Smooth muscle cell (in vitro differentiated cells): ENCODE data around the gene UBE2QL1. TPM values are rescaled to one million over a fixed set of nuclear protein-coding genes. Genes with fewer than 3 reads are reported as not detected.

ENCODE experiments used
- DNase-seq: peaks from one replicate; lab custom pipeline; 2025; ENCODE audit not compliant: unreplicated experiment; lab: John Stamatoyannopoulos, UW
- H2AFZ ChIP-seq: fragments of 200-600 bp; sonication (generic); 2 replicates; pipeline ENCODE4 v1.6.0; 2016; ENCODE audit warnings: antibody characterized with exemption, low read depth, mild to moderate bottlenecking
- H3F3A ChIP-seq: fragments of 200-600 bp; sonication (generic); 2 replicates; pipeline ENCODE4 v1.6.0; 2017; ENCODE audit warnings: antibody characterized with exemption, low read depth
- H3K27ac ChIP-seq: fragments of 200-600 bp; sonication (generic); 2 replicates; pipeline ENCODE4 v1.5.1; 2016; ENCODE audit warnings: low read depth, mild to moderate bottlenecking
- H3K27me3 ChIP-seq: fragments of 200-600 bp; sonication (generic); 2 replicates; pipeline ENCODE4 v1.6.1; 2016; ENCODE audit warnings: low read depth, mild to moderate bottlenecking
- H3K36me3 ChIP-seq: fragments of 200-600 bp; sonication (generic); 2 replicates; pipeline ENCODE4 v1.5.1; 2016; ENCODE audit warnings: low read depth
- H3K4me1 ChIP-seq: fragments of 200-600 bp; sonication (generic); 2 replicates; pipeline ENCODE4 v1.5.1; 2016; ENCODE audit warnings: low read depth
- H3K4me2 ChIP-seq: fragments of 200-600 bp; sonication (generic); 2 replicates; pipeline ENCODE4 v1.6.0; 2016; ENCODE audit warnings: mild to moderate bottlenecking
- H3K4me3 ChIP-seq: fragments of 200-600 bp; sonication (generic); 2 replicates; pipeline ENCODE4 v1.5.1; 2016; ENCODE audit warnings: mild to moderate bottlenecking
- H3K79me2 ChIP-seq: fragments of 200-600 bp; sonication (generic); 2 replicates; pipeline ENCODE4 v1.6.0; 2016; ENCODE audit warnings: low read depth, mild to moderate bottlenecking
- H3K9ac ChIP-seq: fragments of 200-600 bp; sonication (generic); 2 replicates; pipeline ENCODE4 v1.6.0; 2016; ENCODE audit warnings: low read depth
- H3K9me3 ChIP-seq: fragments of 200-600 bp; sonication (generic); replicated peaks from 2 replicates; pipeline ENCODE4 v1.5.1; 2016; ENCODE audit warnings: low read depth
- H4K20me1 ChIP-seq: fragments of 200-600 bp; sonication (generic); 2 replicates; pipeline ENCODE4 v1.6.0; 2016; ENCODE audit warnings: low read depth
- CTCF ChIP-seq: fragments of 200-600 bp; sonication (generic); IDR thresholded peaks from 2 replicates; pipeline ENCODE4 v1.5.1; 2017; ENCODE audit warnings: borderline replicate concordance, mild to moderate bottlenecking, antibody characterized with exemption; ENCODE audit not compliant: insufficient read depth, poor library complexity, severe bottlenecking
- WGBS: methylation state at CpG from one replicate; pipeline ENCODE4 v1.1.7; 2016; ENCODE audit warnings: low lambda C conversion rate; 5-methylcytosine and 5-hydroxymethylcytosine counted together
- polyA plus RNA-seq: library from polyadenylated mRNA; unstranded; fragments of >200 nt; fragmentation: Nextera tagmentation; extraction: Ambion mirVana; gene quantifications from 2 replicates; pipeline ENCODE4 v1.2.1, GENCODE V29; 2016
- total RNA-seq: library from RNA; depleted of rRNA; stranded (reverse); fragments of >200 nt; gene quantifications from 2 replicates; pipeline ENCODE4 v1.2.3, GENCODE V29; 2014

UBE2QL1 gene
- total and polyA plus RNA-seq, 2 experiments from 2014 or later: 1.2 to 1.3 TPM

- Histone ChIP-seq H3K79me2 (no peaks in the 10 kb centered on the region), H3K4me1 (no peaks in the 10 kb centered on the region), H3K27me3 (peaks cover 37% of the 10 kb centered on the region), H4K20me1 (peaks cover 6% of the 10 kb centered on the region), H3F3A (no peaks in the 10 kb centered on the region), H3K4me2 (no peak overlapping the region), H3K9ac (no peak overlapping the region), H3K36me3 (no peaks in the 10 kb centered on the region), H2AFZ (no peak overlapping the region), H3K27ac (no peak overlapping the region), H3K4me3 (no peak overlapping the region), H3K9me3 (no peaks in the 10 kb centered on the region)
- WGBS: 64% methylated on average over 3 of the region's 3 CpGs
- no peak for DNase-seq
- no peak for TF ChIP-seq CTCF
These were observed 38.4 kb downstream of the UBE2QL1 start for GRCh38 chr5:6487081-6487480.

GRCh38 chr5:6488021-6488420 is 39.4 kb downstream of the UBE2QL1 start:
- Histone ChIP-seq H3K9me3 (no peaks in the 10 kb centered on the region), H3K27ac (no peak overlapping the region), H4K20me1 (peaks cover 6% of the 10 kb centered on the region), H3K9ac (no peak overlapping the region), H3K4me1 (no peaks in the 10 kb centered on the region), H3K79me2 (no peaks in the 10 kb centered on the region), H3F3A (no peaks in the 10 kb centered on the region), H3K27me3 (peaks cover 37% of the 10 kb centered on the region), H3K4me2 (no peak overlapping the region), H2AFZ (no peak overlapping the region), H3K4me3 (no peak overlapping the region), H3K36me3 (no peaks in the 10 kb centered on the region)
- no peak for DNase-seq
- WGBS: 12% methylated on average over 4 of the region's 4 CpGs
- TF ChIP-seq CTCF: no peak

- H3K36me3 ChIP-seq: no peaks in the 10 kb centered on the region
- H3K9me3 ChIP-seq: no peaks in the 10 kb centered on the region
- no peak overlapping the region for H3K27ac ChIP-seq
- H3K4me2 ChIP-seq: no peak overlapping the region
- peaks cover 35% of the 10 kb centered on the region for H3K27me3 ChIP-seq
- H4K20me1 ChIP-seq: peaks cover 6% of the 10 kb centered on the region
- H3K79me2 ChIP-seq: no peaks in the 10 kb centered on the region
- no peak for TF ChIP-seq CTCF
- no peak overlapping the region for H3K9ac ChIP-seq
- no peak overlapping the region for H3K4me3 ChIP-seq
- WGBS: 91% methylated on average over 10 of the region's 10 CpGs
- H2AFZ ChIP-seq: no peak overlapping the region
- no peaks in the 10 kb centered on the region for H3F3A ChIP-seq
- DNase-seq: no peak
- H3K4me1 ChIP-seq: no peaks in the 10 kb centered on the region
These were observed 41.1 kb downstream of the UBE2QL1 start for GRCh38 chr5:6489643-6490185.

- H3K27me3 ChIP-seq: peaks cover 30% of the 10 kb centered on the region
- DNase-seq: no peak
- no peak overlapping the region for H3K4me3 ChIP-seq
- H3K36me3 ChIP-seq: no peaks in the 10 kb centered on the region
- no peak overlapping the region for H2AFZ ChIP-seq
- H3K27ac ChIP-seq: no peak overlapping the region
- H3K9ac ChIP-seq: no peak overlapping the region
- no peaks in the 10 kb centered on the region for H3K4me1 ChIP-seq
- H3K9me3 ChIP-seq: no peaks in the 10 kb centered on the region
- WGBS: 83% methylated on average over 9 of the region's 9 CpGs
- no peaks in the 10 kb centered on the region for H3K79me2 ChIP-seq
- no peak for TF ChIP-seq CTCF
- H3K4me2 ChIP-seq: no peak overlapping the region
- peaks cover 6% of the 10 kb centered on the region for H4K20me1 ChIP-seq
- no peaks in the 10 kb centered on the region for H3F3A ChIP-seq
These were observed 41.6 kb downstream of the UBE2QL1 start for GRCh38 chr5:6490246-6490645.
